ENCODE data around the gene HSPB1.
"Not testable (repeated sequence)": the region's sequence is repeated elsewhere in the genome, so short reads cannot be mapped to it uniquely, and the experiment has no call there.

The HSPB1 gene

DNA sequence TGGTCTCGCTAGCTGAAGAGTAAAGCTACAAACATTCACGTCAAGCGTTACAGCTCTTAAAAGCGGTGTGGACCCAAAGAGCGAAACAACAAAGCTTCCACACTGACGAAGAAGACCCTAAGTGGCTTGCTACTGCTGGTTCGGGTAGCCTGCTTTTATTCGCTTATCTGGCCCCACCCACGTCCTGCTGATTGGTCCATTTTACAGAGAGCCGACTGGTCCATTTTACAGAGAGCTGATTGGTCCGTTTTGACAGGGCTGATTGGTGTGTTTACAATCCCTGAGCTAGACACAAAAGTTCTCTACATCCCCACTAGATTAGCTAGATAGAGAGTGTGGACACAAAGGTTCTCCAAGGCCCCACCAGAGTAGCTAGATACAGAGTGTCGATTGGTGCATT is 6.4 kb downstream of the HSPB1 start:
- not testable (repeated sequence) for DNase-seq (ENCODE audit: low read depth in 2 of 2)

DNA sequence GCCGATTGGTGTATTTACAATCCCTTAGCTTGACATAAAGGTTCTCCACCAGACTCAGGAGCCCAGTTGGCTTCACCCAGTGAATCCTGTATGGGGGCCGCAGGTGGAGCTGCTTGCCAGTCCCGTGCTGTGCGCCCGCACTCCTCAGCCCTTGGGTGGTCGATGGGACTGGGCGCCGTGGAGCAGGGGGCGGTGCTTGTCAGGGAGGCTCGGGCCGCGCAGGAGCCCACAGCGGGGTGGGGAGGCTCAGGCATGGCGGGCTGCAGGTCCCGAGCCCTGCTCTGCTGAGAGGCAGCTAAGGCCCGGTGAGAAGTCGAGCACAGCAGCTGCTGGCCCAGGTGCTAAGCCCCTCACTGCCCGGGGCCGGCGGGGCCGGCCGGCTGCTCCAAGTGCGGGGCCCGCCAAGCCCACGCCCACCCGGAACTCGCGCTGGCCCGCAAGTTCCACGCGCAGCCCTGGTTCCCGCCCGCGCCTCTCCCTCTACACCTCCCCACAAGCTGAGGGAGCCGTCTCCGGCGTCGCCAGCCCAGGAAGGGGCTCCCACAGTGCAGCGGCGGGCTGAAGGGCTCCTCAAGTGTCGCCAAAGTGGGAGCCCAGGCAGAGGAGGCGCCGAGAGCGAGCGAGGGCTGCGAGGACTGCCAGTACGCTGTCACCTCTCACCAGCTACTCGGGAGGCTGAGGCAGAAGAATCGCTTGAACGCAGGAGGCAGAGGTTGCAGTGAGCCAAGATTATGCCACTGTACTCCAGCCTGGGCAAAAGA is 7.0 kb downstream of the HSPB1 start:
- not testable (repeated sequence) for DNase-seq (ENCODE audit: low read depth in 2 of 2)

DNA sequence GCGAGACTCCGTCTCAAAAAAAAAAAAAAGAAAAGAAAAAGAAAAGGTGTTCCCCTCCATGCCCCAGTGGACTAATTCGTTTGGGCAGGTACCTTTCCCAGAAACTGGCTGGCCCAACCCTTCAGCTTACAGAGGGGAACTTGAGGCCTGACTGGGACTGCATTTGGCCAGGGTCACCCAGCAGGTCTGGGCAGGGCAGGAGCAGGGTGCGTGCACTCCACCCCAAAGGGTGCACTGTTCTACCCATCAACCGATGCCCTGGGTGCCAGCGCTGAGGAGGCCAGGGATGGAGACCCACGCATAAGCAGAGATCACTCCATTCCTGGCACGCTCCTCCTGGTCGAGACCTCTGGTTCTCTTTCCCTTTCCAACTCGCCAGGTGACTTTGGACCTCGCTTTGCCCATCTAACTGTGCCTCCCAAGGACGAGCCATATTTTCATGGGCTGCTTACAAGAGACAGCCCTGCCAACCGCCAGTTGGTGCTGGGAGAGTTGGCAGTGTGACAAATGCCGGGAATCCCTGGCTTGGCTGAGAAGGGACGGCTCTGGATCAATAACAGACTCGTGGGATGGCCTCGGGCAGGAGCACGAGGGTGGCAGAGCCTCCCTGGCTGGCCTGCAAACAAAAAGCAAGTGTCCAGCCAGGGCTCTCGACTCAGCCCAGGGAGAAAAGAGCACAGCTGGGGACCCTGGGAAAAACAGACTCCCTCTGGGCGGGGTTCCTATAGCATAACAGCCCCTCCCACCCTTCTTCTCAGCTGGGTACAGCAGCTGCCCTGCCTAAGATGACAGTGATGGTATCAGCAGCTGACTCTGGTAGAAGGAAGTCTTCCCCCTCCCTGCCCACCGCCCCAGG is 7.9 kb downstream of the HSPB1 start:
- DNase-seq (ENCODE audit: low read depth in 2 of 2) = no peak

DNA sequence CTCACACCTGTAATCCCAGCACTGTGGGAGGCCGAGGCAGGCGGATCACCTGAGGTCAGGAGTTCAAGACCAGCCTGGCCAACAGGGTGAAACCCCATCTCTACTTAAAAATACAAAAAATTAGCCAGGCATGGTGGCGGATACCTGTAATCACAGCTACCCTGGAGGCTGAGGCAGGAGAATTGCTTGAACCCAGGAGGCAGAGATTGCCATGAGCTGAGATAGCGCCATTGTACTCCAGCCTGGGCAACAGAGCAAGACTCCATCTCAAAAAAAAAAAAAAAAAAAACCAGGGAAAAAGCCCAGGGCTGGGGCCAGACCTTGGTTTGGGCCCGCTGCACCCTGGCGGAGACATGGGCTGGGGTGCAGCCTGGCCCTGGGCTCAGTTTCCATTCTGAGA is 9.4 kb downstream of the HSPB1 start:
- DNase-seq (ENCODE audit: low read depth in 2 of 2) = not testable (repeated sequence)

DNA sequence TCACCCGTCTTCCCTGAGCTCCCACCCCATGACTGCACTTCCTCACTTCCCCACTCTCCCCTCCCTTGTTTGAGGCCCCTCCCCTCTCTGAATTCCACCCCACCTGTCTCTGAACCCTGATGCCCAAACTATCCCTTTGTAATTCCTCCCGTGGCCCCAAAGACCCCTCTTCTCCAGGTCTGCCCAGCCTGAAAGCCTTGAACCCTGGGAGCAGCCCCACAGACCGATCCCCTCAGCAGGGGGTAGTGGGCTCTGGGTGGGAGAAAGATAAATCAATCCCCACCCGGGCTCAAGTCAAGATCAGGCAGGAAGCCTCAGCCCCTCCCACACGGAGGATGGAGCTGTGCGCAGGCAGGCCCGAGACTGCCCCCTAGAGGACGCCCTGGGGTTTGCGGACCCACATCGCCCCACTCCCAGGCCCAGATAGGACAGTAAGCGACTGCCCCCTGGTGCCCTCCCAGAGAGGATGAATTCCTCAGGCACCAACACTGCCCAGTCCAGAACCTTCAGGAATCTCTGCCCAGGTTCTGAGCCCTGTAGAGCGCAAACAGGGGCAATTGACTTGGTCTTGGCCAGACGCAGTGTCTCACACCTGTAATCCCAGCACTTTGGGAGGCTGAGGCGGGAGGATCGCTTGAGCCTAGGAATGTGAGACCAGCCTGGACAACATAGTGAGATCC is 11.7 kb downstream of the HSPB1 start:
- peak; percentile 85 to 89 for DNase-seq (ENCODE audit: low read depth in 2 of 2)

DNA sequence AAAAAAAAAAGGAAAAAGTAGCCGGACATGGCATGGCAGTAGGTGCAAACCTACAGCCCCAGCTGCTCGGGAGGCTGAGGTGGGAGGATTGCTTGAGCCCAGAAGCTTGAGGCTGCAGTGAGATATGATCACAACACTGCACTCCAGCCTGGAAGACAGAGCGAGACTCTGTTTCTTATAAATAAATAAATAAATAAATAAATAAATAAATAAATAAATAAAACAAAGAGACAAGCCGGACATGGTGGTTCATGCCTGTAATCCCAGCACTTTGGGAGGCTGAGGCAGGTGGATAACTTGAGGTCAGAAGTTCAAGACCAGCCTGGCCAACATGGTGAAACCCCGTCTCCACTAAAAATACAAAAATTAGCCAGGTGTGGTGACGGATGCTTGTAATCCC is 12.3 kb downstream of the HSPB1 start:
- DNase-seq (ENCODE audit: low read depth in 2 of 2) = not testable (repeated sequence)

DNA sequence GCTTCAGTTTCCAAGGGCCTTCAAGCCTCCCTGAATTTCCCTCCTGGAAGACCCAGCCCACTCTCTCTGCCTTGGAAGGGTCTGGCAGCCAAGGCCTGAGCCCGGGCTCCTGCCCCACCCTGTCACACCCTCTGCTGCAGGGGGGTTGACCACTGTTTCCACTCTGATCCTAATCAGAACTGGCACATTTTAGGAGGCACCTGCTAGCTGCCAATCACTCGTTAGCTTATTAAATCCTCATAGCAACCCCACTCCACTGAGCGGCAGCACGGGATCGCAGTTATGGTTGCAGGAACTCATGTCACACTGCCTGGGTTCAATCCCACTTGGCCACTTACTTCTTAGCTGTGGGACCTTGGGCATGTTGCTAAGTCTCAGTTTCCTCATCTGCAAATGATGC is 12.9 kb downstream of the HSPB1 start:
- no peak for DNase-seq (ENCODE audit: low read depth in 2 of 2)

DNA sequence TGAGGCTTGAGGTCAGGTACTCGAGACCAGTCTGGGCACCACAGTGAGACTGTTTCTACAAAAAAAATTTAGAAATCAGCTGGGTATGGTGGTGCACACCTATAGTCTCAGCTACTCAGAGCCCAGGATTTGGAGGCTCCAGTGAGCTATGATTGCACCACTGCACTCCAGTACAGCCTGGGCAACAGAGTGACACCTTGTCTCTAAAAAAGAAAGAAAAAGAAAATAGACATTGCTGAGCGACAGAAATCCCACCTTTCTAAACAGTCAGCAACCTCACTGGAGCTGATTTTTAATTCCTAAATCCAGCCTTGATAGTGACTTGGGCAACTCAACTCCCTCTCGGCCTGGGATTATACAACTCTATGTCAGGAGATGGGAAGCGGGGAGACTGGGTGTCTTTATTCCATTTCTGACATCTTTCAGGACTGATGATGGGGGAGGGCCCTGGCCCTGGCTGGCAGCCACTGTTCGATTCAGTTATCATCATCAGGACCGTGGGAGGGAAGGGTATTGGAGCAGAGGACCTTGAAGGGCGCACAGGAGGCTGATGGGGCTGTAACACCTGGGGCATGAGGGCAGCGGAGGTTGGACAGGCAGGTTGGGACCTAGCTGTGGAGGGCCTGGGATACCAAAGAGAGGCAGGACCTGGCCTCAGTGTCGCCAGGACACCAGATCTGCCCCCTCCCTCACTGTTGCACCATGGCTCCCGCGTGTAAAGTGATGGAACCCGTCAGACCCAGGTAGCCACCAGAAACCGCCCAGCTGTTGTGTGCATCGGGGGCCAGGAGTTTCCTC is 14.7 kb downstream of the HSPB1 start:
- DNase-seq (ENCODE audit: low read depth in 2 of 2) = no peak

DNA sequence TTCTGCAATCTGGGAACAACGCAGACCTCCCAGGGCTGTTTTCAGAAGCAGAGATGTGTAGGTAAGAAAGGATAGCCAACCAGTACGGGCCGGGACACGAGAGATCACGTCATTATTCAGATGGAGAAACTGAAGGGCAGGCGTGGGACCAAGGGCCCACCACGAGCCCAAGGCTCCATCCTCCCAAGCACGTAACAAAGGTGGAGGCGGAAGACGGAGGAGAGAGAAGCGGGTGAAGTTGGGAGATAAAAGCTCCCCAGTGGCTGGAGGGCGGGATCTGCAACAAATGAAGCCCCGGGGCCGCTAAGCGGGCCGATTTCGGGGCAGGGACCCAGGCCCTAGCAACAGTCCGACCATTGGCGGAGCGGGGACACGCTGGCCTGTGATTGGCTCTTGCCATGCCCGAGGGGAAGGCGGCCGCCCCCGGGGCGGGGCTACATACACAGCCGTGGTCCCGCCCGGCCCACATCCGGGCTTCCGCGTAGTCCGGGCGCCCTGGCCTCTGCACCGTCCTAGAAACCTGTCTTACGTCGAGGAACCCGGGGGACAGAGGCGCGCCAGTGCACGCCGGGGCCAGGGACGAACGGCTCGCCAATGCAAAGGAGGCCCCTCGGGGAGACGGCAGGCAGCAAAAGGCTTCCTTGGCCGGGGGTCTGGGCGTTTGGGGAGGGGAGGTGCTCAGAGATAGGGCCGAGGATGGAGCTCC is 15.5 kb downstream of the HSPB1 start:
- peak; percentile 89 for DNase-seq (ENCODE audit: low read depth in 2 of 2)

DNA sequence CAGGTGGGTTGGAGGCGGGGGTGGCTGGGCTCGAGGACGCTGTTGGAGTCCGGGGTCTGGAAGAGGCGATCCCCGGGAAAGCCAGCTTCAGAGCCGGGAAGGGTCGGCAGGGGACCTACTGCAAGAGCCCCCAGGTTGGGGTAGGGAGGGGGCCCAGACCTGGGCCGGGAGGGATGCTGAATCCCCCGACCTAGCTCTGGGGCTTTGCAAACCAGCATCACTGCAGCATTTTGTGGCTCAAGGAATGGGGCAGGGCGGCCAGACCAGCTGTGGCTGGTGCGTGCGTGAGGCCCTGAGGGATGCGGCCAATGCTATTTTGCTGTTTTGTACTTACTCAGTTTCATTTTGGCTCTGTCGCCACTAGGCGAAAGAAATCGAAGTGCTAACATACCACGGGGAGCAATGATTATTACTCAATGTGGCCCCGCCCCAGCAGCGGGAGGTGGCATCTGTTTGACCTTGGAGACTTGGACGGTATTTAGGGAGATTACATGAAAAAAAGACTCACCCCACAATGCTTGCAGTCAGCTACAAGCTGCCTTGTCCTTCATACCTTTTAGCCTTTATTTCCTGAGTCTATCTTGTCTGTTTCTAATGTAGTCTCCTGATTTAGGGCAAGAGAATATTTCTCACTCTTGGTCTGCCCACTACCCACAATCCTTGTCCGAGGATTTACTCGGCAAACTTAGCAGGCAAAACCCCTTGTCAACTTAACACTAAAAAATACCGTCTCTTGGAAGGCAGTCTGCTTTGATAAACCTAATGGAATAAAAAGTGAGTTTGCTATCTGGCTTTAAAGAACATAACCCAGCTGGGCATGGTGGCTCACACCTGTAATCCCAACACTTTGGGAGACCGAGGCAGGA is 16.2 kb downstream of the HSPB1 start:
- DNase-seq (ENCODE audit: low read depth in 2 of 2) = no peak

DNA sequence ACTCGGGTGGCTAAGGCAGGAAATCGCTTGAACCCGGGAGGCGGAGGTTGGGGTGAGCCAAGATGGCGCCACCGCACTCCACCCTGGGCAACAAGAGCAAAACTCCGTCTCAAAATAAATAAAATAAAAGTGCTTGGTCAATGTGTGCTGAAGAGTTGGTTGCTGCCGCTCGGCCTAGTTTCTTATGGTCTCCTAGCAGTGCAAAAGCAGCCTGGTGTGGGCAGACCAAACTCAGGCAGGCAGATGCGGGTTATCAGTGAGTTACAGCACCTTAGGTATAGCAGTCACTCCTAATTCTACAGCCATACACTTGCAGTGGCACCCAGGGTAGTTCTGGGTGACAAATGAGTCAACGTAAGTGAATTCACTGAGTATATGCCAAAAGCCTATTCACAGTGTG is 22.6 kb downstream of the HSPB1 start:
- DNase-seq (ENCODE audit: low read depth in 2 of 2) = no peak

DNA sequence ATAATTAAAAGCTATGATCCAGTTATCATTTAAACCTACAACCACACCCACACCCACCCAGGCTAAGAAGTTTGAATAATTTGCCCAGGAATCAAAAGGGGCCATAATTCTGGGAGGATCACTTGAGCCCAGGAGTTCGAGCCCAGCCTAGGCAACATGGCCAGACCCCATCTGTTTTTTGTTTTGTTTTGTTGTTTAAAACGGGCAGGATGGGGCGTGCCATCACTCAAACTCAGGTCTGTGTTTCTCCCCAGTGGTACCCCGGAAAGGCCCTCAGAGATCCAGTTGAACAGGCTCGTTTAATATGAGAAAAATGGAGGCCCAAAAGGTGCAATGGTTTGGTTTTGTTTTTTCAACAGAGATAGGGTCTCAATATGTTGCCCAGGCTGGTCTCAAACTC is 23.3 kb downstream of the HSPB1 start:
- DNase-seq (ENCODE audit: low read depth in 2 of 2) = no peak

DNA sequence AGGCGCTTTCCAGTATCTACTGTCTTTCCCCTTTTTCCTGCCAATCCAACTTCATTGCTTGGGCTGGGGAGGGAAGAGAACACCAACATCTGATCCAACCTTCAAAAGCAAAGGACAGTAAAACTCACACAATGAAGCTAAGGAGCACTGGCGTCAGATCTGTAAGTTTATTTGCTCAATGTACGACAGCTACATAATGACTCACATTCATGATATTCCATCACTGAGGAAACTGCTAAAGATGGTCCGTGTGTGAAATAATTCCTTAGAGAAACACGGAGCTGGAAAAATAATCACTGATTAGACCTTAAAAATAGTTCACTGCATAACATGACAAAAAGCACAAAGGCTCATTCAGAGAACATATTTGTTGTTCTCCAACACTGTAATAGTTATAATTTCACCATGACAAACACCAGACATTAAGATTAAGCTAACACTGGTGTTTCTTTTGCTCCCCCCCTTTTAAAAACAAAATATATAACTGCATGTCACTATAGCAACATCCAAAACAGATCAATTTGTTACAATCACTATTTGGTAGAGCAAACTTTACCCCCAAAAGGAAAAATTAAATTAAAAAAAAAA is 24.3 kb downstream of the HSPB1 start:
- DNase-seq (ENCODE audit: low read depth in 2 of 2) = no peak

DNA sequence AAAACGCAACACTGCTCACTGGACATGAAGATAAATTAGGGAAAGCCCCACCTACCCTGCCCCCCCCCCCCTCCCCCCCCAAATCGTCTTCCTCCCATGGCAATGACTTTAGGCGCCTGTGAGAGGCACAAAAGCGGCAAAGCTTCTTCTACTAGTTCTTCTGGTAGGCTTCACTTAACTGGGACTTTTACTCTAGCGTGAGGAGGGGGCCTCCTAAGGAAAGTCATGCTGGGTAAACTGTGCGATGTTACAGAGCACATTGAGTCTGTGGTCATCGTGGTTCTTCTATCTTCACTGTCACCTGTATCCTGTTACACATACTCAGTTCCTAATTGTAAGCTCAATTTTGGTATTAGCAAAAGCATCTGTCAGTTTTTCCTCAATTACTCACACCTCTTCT is 25.1 kb downstream of the HSPB1 start:
- DNase-seq (ENCODE audit: low read depth in 2 of 2) = no peak

DNA sequence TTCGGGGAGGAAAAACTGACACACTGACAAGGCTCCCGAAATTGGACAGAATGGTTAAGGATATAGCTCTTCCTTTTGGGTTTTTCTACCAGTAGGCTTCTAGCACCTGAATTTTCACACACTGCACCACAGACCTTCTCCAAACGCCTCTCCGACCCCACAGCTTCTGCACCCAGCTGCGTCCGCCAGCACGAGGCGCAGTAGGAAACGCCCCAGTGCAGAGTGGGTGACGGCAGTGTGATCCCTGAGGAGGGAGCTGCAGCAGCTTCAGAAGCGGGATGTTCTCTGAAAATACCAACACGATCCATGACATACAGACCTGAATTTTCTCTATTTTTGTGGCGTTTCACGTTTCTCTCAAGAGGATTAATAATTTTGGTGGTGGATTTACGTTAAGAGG is 25.9 kb downstream of the HSPB1 start:
- DNase-seq (ENCODE audit: low read depth in 2 of 2) = no peak

DNA sequence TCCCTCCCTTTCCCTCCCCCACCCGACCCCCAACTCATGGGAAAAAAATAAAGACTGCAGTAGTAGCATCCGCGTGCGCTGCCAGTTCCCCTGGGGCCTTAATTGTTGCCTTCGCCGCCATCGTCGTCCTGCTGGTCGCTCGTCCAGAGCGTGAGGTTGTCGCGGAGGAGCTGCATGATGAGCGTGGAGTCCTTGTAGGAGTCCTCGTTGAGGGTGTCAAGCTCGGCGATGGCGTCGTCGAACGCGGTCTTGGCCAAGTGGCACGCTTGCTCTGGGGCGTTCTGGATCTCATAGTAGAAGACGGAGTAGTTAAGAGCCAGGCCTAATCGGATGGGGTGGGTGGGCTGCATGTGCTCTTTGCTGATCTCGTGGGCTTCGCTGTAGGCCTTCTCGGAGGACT is 27.0 kb downstream of the HSPB1 start:
- no peak for DNase-seq (ENCODE audit: low read depth in 2 of 2)

DNA sequence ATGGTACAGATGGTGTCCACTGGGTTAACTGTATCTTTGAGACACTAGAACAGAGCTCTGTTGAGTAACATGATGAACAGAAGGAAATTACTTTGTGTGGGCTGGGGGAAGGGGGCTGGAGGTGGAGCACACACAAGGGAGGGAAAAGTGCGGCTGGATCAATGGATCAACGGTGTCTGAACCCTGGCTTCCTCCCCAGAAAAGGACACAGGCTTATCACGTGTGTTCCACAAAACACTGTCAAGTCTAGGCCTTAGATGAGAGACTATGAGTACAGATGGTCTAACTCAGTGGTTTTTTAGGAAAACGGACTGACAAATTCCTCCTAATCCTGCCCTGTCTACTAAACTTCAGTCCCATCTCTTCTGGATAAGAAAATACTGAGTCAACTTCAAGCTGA is 27.8 kb downstream of the HSPB1 start:
- DNase-seq (ENCODE audit: low read depth in 2 of 2) = no peak

DNA sequence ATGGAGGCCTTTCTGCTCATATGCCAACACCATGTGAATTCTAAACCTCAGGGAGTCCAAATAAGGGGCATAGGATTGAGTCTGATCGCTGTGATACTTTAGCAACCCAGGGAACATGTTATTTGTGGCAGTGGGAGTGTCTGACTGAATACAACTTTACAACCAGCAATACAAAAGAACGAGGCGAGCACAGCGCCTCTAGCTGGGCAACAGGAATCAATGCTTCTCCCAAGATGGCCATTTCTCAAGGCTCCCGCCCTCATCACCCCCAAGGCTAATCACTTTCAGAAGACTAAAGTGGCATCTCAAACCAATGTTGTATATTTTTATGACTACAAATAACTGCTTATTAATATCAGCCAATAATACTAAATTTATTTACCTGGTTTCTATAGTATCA is 28.2 kb downstream of the HSPB1 start:
- no peak for DNase-seq (ENCODE audit: low read depth in 2 of 2)

DNA sequence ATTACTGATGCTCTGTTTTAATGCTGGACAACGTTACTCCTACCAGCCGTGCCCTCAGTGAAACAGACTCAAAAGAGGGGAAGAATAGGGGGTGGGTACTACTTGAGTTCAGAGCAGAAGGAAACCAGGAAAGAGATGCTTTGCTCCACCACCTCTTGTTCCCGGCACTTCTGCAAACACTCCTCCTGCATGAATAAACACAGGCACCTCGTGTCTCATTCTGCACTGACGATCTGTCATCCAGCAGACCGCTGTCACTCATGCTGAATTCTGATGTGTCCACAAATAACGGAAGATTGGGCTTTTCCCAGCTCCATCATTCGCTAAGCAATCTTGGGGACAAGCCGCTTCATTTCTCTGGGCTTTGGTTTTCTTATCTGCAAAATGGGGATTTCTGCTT is 29.6 kb downstream of the HSPB1 start:
- DNase-seq (ENCODE audit: low read depth in 2 of 2) = no peak

Data from stimulated activated CD8-positive, alpha-beta memory T cell treated with anti-CD3 and anti-CD28 coated beads, Interleukin-15, amount 100 ng/mL, for 4 hours (primary cell).